ENCODE results near the gene HS6ST2.

HS6ST2 gene

DNA sequence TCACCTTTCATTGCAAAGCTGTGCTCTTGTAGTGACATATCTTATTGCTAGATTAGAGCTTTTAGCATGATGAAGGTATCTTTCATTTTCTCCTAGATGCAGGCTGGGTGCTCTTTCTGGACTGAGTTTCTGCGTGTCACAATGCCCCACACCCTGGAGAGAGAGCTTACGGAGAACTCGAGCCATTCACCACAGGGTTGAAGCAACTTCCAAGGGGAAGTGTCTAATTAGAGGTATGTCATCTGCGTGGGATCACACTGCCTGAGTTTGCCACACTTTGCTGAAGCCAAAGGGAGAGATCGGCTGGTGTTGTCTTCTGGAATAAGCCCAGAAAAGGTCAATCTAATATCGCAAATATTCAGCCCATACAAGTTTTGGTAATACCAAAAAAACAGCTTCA is 290.3 kb downstream of the HS6ST2 start:
- DNase-seq = no peak

DNA sequence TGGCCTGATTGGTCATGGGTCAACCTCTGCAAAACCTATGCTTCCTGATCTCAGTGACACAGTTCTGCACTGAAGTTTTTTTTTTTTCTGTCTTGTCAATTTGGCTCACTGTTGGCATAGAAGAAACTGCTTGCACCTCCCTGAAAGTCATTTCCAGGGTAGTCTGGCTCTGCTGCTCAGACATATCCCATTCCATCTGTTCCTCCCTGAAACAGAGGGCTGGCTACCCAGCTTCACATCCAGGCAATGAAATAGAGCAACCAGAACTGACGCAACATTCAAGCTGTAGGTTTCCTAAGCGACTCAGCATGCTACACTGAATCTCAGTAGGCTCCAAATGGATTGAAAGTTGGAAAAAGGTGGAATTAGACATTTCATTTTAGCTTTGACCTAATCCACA is 292.8 kb downstream of the HS6ST2 start:
- DNase-seq = no peak

DNA sequence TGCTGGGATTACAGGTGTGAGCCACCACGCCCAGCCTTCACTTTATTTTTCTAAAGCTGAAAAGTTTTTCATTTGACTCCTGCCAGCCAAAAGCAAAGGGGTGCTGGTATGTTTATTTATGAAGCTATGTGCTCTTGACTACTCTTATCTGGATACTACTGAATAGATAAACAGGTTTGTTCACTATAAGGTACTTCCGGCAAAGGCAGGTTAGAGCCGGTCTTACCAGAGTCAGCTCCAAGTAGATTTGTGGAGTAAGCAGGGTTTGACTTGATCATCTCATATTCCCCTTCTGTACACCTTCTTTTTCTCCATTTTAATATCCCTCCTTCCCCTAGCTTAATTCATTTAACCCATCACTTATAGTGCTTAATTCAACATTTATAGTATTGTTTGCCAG is 294.2 kb downstream of the HS6ST2 start:
- DNase-seq = no peak

DNA sequence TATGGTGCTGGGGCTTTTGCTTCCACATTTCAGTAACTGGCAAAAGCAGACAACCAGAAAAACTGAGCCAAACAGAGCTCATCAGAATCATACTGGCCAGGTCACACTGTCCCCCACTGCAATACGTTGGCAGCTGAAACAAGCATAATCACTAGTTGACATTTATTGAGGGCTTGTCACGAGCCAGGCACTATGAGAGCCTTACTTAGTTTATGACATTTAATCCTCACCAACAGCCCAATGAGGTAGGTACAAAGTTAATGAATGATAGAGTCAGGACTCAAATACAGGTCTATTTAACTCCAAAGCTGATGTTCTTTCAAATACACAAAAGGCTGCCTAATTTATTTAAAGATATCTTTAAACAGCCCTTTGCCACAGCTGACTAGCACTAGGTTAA is 295.6 kb downstream of the HS6ST2 start:
- DNase-seq = no peak

DNA sequence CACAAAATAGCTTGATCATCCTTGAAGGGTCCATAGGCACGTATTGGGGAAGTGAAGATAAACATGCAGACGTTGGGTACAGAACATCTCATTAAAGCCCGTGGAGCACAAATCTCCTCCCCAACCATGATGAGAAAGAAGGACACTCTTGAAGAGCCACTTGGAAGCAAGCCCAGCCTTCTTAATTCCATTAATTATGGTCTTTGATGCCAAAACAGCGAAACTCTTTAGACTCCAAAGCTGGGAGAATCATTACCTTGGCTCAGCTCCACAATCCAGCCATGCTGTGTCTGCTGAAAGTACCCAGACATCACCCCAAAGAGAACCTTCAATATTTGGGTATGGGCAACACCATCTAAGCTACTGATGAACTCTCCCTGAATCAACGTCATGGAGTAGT is 300.6 kb downstream of the HS6ST2 start:
- DNase-seq = no peak

DNA sequence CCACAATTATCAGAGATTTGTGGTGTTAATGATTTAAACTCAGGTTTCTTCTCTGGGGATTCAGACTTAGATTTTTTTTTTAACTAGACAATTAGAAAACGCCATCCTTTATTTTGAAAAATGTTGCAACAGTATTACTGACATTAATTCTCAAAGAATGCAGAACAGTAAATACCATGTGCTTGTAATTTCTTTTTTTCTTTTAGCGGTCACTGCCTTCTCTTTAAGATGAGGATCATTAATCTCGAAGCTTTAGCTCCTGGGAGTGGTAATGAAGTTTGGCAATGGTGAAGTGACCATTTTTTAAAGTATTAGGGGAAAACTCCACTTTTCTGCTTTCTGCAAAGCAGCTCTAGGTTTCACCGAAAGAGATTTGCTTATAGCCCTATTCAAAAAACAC is 305.6 kb downstream of the HS6ST2 start:
- DNase-seq = no peak

DNA sequence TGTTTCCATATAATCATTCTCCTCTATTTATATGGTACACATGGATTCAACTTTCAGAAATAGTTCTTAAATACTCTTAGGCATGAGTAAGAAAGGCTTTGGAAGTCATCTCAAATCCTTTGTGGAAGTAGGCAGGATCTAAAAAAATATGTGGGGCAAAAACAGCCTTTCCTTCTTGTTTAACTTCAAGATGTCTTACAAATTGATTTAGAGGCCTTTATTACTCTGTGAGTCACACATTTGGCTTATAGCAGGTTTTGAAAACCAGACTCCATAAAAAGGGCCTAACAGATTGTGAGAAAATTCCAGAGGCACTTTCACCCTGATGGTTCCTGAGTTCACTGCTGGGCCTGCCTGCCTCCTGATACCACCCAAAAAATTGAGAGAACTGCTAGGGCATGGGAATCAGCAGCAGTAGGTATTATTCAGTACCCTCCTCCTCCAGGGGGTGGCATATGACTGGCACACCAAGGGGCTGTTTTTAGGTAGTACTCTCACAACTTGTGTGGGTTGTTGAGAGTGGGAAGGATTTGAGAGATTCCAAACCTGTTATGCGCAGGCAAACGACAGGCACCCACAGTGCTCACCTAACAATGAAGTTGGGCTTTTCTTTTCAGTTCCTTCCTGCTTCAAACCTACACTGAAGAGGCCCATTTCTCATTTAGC is 306.9 kb downstream of the HS6ST2 start:
- DNase-seq = no peak

DNA sequence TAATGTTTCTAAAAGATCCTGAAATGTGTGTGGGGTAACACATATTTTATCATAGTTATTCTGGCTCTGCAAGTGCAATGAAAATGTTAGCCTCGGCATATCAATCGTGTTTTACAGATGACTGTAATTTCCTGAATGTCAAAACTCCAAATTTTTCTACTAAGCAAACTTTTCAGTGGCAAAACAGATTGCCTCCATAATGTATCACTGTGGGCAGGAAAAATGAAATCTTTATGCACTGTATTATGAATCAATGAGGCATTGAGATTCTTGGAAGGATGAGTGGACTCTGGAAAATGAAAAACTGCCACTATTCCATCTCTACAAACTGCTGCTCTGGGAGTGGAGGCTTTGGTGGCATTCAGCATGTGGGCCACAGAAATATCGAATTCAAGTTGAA is 309.5 kb downstream of the HS6ST2 start:
- no peak for DNase-seq

DNA sequence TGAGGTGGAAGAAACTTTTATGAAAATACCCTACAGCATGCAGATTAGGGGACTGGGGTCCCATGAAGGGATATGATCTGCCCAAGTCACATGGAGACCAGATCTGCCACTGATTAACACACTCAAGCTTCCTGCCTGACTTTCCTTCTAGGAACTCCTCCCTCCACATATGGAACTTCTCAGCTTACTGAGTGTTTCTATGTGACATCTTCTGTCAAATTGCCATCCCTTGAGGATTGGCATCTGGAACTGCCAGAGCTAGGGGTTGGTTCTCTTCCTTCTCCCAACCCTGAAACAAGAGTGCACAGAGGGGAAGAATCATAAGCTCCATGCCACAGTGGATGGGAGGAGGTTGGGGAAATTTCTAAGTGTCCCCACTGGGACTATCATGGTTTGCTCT is 319.0 kb downstream of the HS6ST2 start:
- no peak for DNase-seq

DNA sequence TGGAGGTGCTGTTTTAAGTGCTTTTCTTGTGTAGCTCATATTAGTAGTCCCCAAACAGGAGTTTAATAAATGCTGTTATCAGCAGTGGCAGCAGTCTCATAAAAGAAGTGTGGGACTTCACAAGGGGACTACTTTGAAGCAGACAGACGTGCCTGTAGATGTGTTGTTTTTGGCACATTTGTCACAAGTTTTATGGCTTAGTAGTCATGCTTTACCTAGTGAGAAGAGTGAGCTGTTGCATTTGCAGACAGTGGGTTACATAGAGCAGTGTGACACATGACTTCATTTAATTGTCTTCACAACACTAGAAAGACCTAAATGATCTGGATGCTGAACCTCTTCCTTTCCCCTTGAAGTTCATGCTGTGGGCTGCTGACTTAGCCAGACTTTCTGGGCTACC is 320.1 kb downstream of the HS6ST2 start:
- DNase-seq = no peak

DNA sequence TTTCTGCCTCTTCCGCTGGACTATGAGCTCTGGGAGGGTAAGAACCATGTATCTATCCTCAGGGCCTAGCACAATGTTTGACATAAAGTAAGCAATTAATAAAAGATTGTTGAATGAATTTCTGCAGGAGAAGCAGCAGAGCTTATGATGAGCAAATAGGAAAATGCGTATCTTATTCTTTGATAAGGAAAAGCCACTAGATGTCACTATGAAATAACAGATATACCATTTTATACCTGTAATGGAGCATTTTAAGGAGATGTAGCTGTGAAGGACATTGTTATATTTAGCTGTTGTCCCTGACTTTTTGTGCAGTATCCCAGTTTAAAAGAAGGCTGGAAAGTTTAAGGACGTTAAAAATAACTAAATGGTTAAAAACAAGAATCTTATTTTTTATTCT is 322.3 kb downstream of the HS6ST2 start:
- no peak for DNase-seq

DNA sequence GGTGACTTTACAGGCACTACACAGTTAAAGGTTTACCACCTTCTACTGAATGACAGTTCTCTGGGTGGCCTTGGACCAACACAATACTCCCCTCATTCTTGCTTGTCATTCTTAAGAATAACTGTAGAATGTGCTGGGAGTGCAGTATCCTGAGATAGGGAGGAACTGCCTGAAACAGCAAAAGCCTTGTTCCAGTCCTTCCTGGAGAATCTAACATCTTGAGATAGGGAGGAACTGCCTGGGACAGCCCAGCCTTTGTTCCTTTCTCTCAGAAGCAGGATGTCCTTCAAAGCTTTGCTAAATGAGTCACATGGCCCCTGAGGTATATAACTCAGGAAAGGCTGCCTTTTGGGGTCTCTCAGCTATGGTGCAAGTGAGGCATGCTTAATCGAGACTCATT is 323.9 kb downstream of the HS6ST2 start:
- DNase-seq = no peak

DNA sequence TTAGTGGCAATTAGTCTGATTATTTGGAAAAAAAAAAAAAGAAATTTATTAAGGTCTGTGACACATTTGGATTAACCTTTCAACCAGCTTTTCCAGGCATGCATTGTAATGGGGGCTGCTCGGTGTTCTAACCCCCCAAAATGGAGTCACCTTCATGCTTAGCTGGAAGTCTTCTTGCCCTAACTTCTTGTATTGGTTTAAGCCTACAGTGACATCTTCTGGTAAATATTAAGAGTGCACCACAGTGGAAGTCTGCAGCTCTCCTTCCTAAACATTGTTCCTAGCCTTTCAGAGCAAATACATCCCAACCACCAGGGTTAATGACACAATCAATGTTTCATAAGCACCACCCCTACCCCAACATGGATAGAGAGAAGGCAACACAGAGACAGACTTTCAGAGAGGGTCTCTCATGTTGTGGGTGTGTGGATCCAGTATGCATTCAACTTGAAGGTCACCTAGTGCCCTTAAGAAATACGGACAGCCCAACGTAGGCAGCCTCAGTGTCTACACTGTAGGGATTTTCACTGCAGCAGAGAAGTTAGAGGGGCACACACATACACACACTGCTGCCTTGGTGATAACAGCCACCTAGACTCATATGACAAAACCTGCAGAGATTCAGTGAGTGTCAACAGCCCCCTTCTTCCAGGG is 326.7 kb downstream of the HS6ST2 start:
- DNase-seq = peak; percentile 6

DNA sequence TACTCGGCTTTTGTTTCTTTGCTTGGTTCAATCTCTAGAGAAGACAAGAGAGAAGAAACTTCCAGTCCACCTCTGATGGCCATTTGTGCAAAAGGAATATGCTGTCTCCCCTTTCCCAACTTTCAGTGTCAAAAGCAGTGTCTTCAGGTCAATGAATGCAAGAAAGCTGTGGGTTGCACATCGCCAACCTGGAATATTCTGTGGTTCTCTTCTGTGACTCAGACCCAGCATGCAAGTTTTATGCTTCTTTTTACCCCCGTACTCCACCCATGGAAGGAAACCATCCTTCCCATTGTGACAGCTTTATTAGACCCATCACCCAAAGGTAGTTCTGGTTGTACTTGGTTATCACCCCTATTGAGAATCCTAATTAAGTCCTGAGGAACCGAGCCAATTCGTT is 334.0 kb downstream of the HS6ST2 start:
- no peak for DNase-seq

DNA sequence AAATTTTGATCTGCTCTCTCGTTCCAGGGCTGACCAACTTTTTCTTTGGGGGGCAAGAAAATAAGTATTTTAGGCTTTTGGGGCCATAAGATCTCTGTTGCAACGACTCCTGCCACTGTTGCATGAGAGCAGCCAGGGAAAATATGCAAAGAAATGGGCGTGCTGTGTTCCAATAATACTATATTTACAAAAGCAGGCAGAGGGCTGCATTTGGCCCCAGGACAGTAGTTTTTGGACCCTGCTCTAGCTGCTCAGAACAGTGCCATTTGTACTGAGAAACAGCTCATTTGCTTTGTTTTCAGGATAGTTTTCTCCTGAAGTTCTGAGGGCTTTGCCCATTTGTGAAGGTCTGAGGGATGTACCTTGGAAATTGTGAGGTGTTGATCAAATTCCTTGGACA is 334.5 kb downstream of the HS6ST2 start:
- DNase-seq = no peak

DNA sequence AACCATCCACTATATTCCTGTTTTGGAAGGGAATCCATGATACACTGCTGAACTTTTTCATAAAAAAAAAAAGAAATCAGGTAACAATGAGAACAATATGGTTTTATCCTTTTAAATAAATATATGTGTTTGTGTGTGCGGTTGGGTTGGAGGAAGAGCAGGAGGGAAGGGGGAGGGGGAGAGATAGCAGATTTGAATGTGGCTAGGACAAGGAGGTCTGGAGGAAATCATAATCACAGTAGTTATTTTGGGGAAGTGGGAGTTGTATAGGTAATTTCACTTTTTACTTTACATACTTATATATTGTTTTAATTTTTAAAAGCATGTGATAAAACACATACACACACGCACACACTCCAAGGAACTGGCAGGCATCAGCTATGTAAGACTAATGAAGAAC is 335.1 kb downstream of the HS6ST2 start:
- no peak for DNase-seq

DNA sequence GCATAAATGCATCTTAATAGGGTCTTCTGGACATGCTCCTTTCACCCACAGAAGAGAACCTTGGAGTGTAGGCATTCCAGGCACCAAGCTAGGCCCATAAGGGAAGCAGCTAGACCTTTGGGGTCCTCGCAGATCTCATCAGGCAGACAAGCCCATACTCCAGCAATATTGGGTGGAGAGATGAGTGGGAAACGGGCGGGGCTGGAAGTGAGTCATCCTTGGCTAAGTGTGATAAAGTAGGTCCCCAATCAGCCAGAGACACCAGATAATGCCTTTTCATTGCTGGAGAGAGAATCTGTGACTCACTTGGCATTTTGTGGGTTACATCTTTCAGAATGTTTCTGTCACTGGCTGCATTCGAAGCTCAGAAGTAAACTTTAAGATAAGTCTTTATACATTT is 336.3 kb downstream of the HS6ST2 start:
- no peak for DNase-seq

DNA sequence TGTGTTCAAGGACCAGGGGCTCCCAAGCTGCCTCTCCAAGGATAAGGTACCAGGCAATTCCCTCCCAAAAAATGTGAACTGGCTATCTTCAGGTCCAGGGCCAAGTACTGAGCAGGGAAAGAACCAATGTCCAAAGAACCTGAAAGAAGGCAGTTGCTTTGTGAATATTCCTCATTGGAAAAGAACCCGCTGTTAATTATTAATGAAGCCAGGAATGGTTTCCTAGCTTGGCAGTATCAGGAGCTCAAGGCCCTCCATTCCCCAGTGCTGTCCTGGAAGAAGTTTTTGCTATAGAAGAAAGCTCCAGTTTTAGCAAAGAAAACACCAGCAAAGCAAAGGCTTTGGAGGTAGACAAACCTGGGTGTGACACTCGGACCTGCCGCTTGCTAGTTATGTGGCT is 339.6 kb downstream of the HS6ST2 start:
- no peak for DNase-seq

DNA sequence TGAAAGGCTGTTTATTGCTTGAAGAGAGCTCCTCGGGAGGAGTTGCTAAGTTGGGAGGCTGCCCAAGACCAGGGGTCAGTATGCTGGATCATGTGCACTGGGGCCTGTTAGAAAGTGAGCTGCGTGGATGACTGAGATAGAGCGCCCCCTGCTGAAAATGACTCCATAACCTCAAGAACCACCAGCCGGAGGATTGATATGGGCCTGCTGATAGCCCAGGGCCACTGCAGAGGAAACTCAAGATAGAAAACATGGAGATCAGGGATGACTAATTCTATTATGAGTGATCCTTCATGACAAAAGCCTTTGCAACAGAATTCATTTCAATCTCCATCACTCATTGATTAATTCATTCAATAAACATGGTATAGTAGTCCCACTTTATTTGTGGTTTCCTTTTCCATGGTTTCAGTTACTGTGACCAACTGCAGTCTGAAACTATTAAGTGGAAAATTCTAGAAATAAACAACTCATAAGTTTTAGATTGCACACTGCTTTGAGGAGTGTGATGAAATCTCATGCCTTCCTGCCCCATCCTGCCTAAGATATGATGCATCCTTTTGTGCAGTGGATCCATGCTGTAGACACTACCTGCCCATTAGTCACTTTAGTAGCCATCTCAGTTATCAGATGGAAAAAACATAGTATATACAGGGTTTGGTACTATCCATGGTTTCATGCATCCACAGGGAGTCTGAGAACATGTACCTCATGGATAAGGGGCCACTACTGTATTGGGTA is 342.9 kb downstream of the HS6ST2 start:
- DNase-seq = peak; percentile 6

DNA sequence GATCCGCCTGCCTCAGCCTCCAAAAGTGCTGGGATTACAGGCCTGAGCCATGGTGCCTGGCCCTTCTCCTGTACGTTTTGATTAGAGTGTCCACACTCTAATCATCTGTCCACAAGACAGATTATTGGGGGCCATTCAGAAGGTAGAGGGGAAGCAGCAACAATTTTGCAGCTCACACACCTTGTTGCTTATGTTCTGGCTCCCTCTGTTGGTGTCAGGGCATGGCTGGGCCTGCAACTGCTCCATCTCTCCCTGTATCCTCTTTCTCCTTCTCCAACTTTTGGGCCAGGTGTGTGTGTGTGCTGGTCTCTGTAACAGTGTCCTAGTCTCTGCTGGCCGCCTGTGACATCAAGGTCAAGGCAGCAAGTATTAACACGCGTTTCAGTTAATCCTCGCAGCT is 344.1 kb downstream of the HS6ST2 start:
- no peak for DNase-seq

DNA sequence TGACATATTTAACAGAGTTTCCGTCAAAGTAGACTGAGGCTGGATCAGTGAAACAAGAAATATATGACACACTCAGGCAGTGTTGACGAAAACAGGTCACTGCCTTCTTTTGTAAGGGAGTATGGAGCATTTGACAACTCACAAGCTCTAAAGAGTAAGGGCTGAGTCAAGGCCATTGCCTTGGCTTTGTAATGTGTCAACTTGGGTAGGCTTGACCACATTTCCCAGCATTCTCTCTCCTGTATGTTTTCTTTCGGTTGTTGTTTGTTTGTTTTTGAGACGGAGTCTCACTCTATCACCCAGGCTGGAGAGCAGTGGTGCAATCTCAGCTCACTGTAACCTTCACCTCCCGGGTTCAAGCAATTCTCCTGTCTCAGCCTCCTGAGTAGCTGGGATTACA is 344.6 kb downstream of the HS6ST2 start:
- no peak for DNase-seq

DNA sequence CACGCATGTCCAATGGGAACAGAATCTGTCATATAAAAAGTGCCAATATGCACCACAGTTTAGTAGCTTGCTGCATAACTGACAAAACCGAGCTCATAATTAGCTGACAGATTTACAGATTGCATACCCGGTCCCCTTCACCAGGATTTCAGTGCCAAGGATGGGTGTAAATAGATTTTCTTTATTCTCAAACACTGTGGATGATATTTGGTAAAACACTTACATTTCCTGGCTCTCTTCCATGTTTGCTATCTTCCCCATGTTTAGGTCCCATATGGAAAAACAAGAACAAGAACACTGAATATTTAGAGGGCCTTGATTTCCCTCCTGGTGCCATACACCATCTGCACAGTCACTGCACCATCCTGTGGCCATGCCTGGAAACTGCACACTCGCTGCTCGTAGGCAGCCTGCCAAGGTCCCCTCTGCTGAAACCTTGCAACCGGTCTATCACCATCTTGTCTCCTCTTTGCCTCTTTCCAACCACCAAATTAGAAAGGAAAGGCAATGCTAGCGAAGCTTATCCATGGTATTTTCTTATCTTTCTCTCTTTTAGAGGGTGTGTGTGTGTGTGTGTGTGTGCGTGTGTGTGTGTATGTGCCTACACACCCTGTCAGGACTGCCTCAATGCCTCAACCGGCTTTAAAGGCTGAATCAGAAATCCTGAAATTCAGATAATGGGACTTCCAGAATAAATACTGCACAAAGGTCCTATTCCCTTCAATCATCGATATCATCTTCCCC is 345.4 kb downstream of the HS6ST2 start:
- DNase-seq = no peak

DNA sequence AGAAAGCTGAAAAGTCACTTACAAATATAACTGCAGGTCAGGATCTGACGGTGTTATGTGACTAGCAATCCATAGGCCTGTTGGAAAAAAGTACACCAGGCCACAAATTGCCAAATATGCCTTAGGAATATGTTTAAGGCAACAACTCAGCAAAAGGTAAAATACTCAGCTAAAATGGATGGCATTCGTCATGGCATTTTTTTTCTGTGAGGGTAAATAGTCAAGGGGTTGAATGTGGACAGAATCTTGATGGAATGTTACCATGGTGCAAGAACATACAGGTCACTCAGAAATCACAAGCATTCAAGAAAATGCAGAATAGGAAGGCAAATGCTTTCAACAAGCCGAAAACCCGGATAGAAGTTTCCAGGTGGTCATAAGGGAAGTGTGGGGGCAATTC is 347.9 kb downstream of the HS6ST2 start:
- DNase-seq = no peak

DNA sequence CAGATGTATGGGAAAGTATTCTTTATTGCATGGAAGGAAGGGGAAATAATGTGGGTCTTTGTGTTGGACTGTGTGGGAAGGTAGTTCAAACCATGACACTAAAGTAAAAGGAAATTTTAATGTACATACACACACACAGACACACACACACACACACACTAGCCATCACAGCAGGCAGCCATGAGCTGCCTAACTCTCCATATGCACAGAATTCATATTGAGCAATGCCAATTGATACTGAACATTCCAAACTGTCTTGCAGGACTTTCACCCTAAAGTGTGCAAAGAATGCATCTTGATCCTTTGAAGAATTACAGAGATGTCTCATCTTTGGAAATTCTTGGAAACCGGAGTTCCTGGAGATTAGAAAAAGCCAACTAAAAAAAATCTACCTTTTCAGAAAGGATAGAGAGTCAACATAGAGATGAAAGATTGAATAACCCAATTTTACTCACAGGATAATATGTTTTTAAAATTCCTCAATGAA is 349.0 kb downstream of the HS6ST2 start:
- DNase-seq = no peak

Data from NCI-H526 treated with DMSO at 0.1 percent for 48 hours (cell line).